Gastroesophageal sphincter (tissue), 4 donors: ENCODE data around the gene USP32. TPM values are rescaled to one million over a fixed set of nuclear protein-coding genes. Genes with fewer than 3 reads are reported as not detected.
A peak's percentile ranks its signal among the peaks of the same experiment; 100 is the strongest.
"Not testable (repeated sequence)": the region's sequence is repeated elsewhere in the genome, so short reads cannot be mapped to it uniquely, and the experiment has no call there.

Experiments used
- ATAC-seq: fragments of 150-250 bp; one replicate; pipeline ENCODE4 v1.9.1; 2016; ENCODE audit warnings: mild to moderate bottlenecking, moderate library complexity
- H3K27ac ChIP-seq, 4 donors: fragments of 200-600 bp; sonication (generic) in 3 of 4; 1 replicate in 3 of 4; 2 replicates in 1 of 4; pipeline ENCODE4 v1.5.1; 2016 to 2019
- H3K27me3 ChIP-seq: fragments of 200-600 bp; sonication (generic); one replicate; pipeline ENCODE4 v1.5.1; 2019
- H3K36me3 ChIP-seq, 2 donors: fragments of 200-600 bp; sonication (generic); one replicate each; pipeline ENCODE4 v1.5.1; 2019; ENCODE audit warnings: control low read depth in 1 of 2
- H3K4me1 ChIP-seq, 3 donors: fragments of 200-600 bp; sonication (generic); 1 replicate in 2 of 3; 2 replicates in 1 of 3; pipeline ENCODE4 v1.5.1; 2016 to 2019; ENCODE audit warnings: control low read depth in 2 of 3
- H3K4me3 ChIP-seq, 2 donors: fragments of 200-600 bp; sonication (generic); one replicate each; pipeline ENCODE4 v1.5.1; 2019; ENCODE audit warnings: mild to moderate bottlenecking in 1 of 2, moderate library complexity in 1 of 2
- H3K9me3 ChIP-seq, 3 donors: fragments of 200-600 bp; sonication (generic); one replicate each; pipeline ENCODE4 v1.5.1; 2017 to 2019; ENCODE audit warnings: control low read depth in 2 of 3
- CTCF ChIP-seq, 4 experiments: fragments of 200-600 bp in 2 of 4; fragments of 450-650 bp in 2 of 4; sonication (generic) in 1 of 4; IDR thresholded peaks; one replicate each; pipeline ENCODE4 v1.5.1; 2017 to 2019; ENCODE audit warnings: antibody characterized with exemption in 4 of 4, mild to moderate bottlenecking in 2 of 4, moderate library complexity in 2 of 4
- EP300 ChIP-seq: sonication (generic); formaldehyde crosslinking; IDR thresholded peaks from one replicate; pipeline ENCODE4 v1.6.1; 2017; ENCODE audit warnings: antibody characterized with exemption, mild to moderate bottlenecking
- POLR2A ChIP-seq, 2 donors: fragments of 450-650 bp; IDR thresholded peaks; one replicate each; pipeline ENCODE4 v1.6.1; 2017; ENCODE audit warnings: antibody characterized with exemption in 2 of 2, mild to moderate bottlenecking in 2 of 2, moderate library complexity in 1 of 2
- POLR2AphosphoS5 ChIP-seq: sonication (generic); formaldehyde crosslinking; IDR thresholded peaks from one replicate; pipeline ENCODE4 v1.6.1; 2017; ENCODE audit warnings: antibody characterized with exemption
- WGBS, 2 donors: methylation state at CpG; one replicate each; pipeline ENCODE4 v1.1.5; 2018; ENCODE audit warnings: low coverage in 1 of 2; 5-methylcytosine and 5-hydroxymethylcytosine counted together
- total RNA-seq, 4 donors: library from RNA; depleted of rRNA; stranded (reverse); fragments of >200 nt; gene quantifications; one replicate each; pipeline ENCODE4 v1.1.0, GENCODE V29; 2016

USP32 gene
- 10 to 100 TPM; 44.1 to 55.5 (median 51.4) TPM for total RNA-seq

- Histone ChIP-seq H3K27ac (peak within 1 kb of the TSS; percentile 72 to 97 (median 96)), H3K4me3 (peak within 1 kb of the TSS; percentile 61 to 86), H3K27me3 (no peaks in the 10 kb centered on the region), H3K4me1 (peaks cover 0 to 47% (median 25%) of the 10 kb centered on the region in 3 donors), H3K9me3 (no peaks in the 10 kb centered on the region), H3K36me3 (no peaks in the 10 kb centered on the region)
- WGBS, 2 donors: 0% methylated on average over 20 to 23 of the region's 68 CpGs
- ATAC-seq: peak; percentile 98
- peak; percentile 55 to 64 for TF ChIP-seq POLR2A (IDR thresholded peaks at IDR 0.05)
- TF ChIP-seq POLR2AphosphoS5: peak; percentile 92
- no peak for TF ChIP-seq EP300
- TF ChIP-seq CTCF (IDR thresholded peaks at IDR 0.05): peak in 2 of 4 experiments; percentile 50 to 51
These were observed at the start of gene USP32 for GRCh38 chr17:60392042-60392844. Gene USP32 (minus strand): TSS chr17:60392133. CDS start chr17:60391939, 194 bp downstream.

- no peaks in the 10 kb centered on the region for H3K9me3 ChIP-seq
- H3K4me1 ChIP-seq: peaks cover 0 to 42% (median 0%) of the 10 kb centered on the region in 3 donors
- no peaks in the 10 kb centered on the region for H3K36me3 ChIP-seq
- no peak overlapping the region for H3K27ac ChIP-seq
- no peak overlapping the region for H3K4me3 ChIP-seq
- no peak for TF ChIP-seq EP300
- TF ChIP-seq POLR2A (IDR thresholded peaks at IDR 0.05): no peak
- TF ChIP-seq CTCF (IDR thresholded peaks at IDR 0.05): no peak
- TF ChIP-seq POLR2AphosphoS5: no peak
- H3K27me3 ChIP-seq: no peaks in the 10 kb centered on the region
- 0 to 9% methylated on average over 2 of the region's 2 CpGs for WGBS, 2 donors
- ATAC-seq: no peak
These were observed 47.6 kb upstream of the USP32 start for GRCh38 chr17:60439501-60439900.

GRCh38 chr17:60436676-60437075 lies 44.7 kb upstream of the USP32 start:
- peaks cover 0 to 16% (median 0%) of the 10 kb centered on the region in 3 donors for H3K4me1 ChIP-seq
- no peak for TF ChIP-seq CTCF (IDR thresholded peaks at IDR 0.05)
- TF ChIP-seq POLR2AphosphoS5: no peak
- TF ChIP-seq EP300: no peak
- TF ChIP-seq POLR2A (IDR thresholded peaks at IDR 0.05): no peak
- no peak overlapping the region for H3K27ac ChIP-seq
- no peak for ATAC-seq
- 54 to 65% methylated on average over 5 of the region's 5 CpGs for WGBS, 2 donors
- H3K4me3 ChIP-seq: no peak overlapping the region
- H3K9me3 ChIP-seq: no peaks in the 10 kb centered on the region
- H3K36me3 ChIP-seq: no peaks in the 10 kb centered on the region
- H3K27me3 ChIP-seq: no peaks in the 10 kb centered on the region

GRCh38 chr17:60435244-60436167 lies 43.6 kb upstream of the USP32 start:
- H3K4me3 ChIP-seq: no peak overlapping the region
- H3K27me3 ChIP-seq: no peaks in the 10 kb centered on the region
- 52 to 64% methylated on average over 6 to 19 of the region's 28 CpGs for WGBS, 2 donors
- ATAC-seq: peak; percentile 93
- peak overlapping the region in 2 of 4 donors; percentile 41 to 42 for H3K27ac ChIP-seq
- H3K36me3 ChIP-seq: no peaks in the 10 kb centered on the region
- H3K4me1 ChIP-seq: peaks cover 0 to 15% (median 0%) of the 10 kb centered on the region in 3 donors
- TF ChIP-seq EP300 (no peak), CTCF (IDR thresholded peaks at IDR 0.05) (peak; percentile 81 to 98 (median 94)), POLR2A (IDR thresholded peaks at IDR 0.05) (no peak), POLR2AphosphoS5 (peak; percentile 86)
- no peaks in the 10 kb centered on the region for H3K9me3 ChIP-seq

GRCh38 chr17:60433021-60433997 lies 41.4 kb upstream of the USP32 start:
- peaks cover 0 to 10% (median 0%) of the 10 kb centered on the region in 3 donors for H3K4me1 ChIP-seq
- not testable (repeated sequence) for H3K27me3 ChIP-seq, H3K27ac ChIP-seq, H3K36me3 ChIP-seq, ATAC-seq, H3K4me3 ChIP-seq, H3K9me3 ChIP-seq
- WGBS, 2 donors: 79 to 81% methylated on average over 3 to 4 of the region's 4 CpGs

- H3K27me3 ChIP-seq, H3K27ac ChIP-seq, H3K4me1 ChIP-seq, H3K4me3 ChIP-seq, ATAC-seq, H3K36me3 ChIP-seq, H3K9me3 ChIP-seq: not testable (repeated sequence)
- 80 to 89% methylated on average over 2 to 6 of the region's 7 CpGs for WGBS, 2 donors
These were observed 38.6 kb upstream of the USP32 start for GRCh38 chr17:60430561-60430960.

- not testable (repeated sequence) for H3K27ac ChIP-seq, H3K36me3 ChIP-seq, H3K4me3 ChIP-seq, H3K27me3 ChIP-seq, H3K9me3 ChIP-seq, ATAC-seq, H3K4me1 ChIP-seq
- 78 to 94% methylated on average over 3 to 5 of the region's 6 CpGs for WGBS, 2 donors
These were observed 36.6 kb upstream of the USP32 start for GRCh38 chr17:60428491-60428890.
